Adipocyte (in vitro differentiated cells): ENCODE data around the gene ICAM4.

Source experiments
- DNase-seq: peaks from one replicate; pipeline ENCODE4 v3.0.0-alpha.2; 2015; ENCODE audit warnings: low read depth
- H3K27me3 ChIP-seq: replicated peaks from 2 replicates; pipeline ENCODE4 v1.7.0; 2013; ENCODE audit warnings: mild to moderate bottlenecking, low read length, moderate library complexity; ENCODE audit not compliant: control insufficient read depth, insufficient read depth
- H3K36me3 ChIP-seq: 2 replicates; pipeline ENCODE4 v1.7.0; 2013; ENCODE audit warnings: low read length, mild to moderate bottlenecking, moderate library complexity; ENCODE audit not compliant: control insufficient read depth, insufficient read depth, severe bottlenecking
- H3K4me1 ChIP-seq: 2 replicates; pipeline ENCODE4 v1.7.0; 2013; ENCODE audit warnings: mild to moderate bottlenecking, low read length, moderate library complexity; ENCODE audit not compliant: control insufficient read depth, insufficient read depth
- H3K4me3 ChIP-seq: 2 replicates; pipeline ENCODE4 v1.7.0; 2013; ENCODE audit warnings: mild to moderate bottlenecking, low read length, moderate library complexity
- H3K9ac ChIP-seq: 2 replicates; pipeline ENCODE4 v1.7.0; 2013; ENCODE audit warnings: mild to moderate bottlenecking, low read length, moderate library complexity
- H3K9me3 ChIP-seq: 2 replicates; pipeline ENCODE4 v1.7.0; 2013; ENCODE audit warnings: mild to moderate bottlenecking, low read length, moderate library complexity; ENCODE audit not compliant: control insufficient read depth

ICAM4 gene

GRCh38 chr19:10293637-10294367 lies 7.0 kb downstream of the ICAM4 start:
- DNase-seq, result no peak
- H3K9me3 ChIP-seq, result no peaks in the 10 kb centered on the region
- no peaks in the 10 kb centered on the region for H3K36me3 ChIP-seq
- peaks cover 24% of the 10 kb centered on the region for H3K4me1 ChIP-seq
- no peak overlapping the region for H3K4me3 ChIP-seq
- no peak overlapping the region for H3K9ac ChIP-seq
- peaks cover 66% of the 10 kb centered on the region for H3K27me3 ChIP-seq

- peaks cover 22% of the 10 kb centered on the region for H3K4me1 ChIP-seq
- peaks cover 61% of the 10 kb centered on the region for H3K27me3 ChIP-seq
- no peak overlapping the region for H3K4me3 ChIP-seq
- H3K36me3 ChIP-seq, result no peaks in the 10 kb centered on the region
- DNase-seq, result no peak
- H3K9ac ChIP-seq, result no peak overlapping the region
- no peaks in the 10 kb centered on the region for H3K9me3 ChIP-seq
Observed at GRCh38 chr19:10294368-10294697, 7.6 kb downstream of the ICAM4 start.

- H3K27me3 ChIP-seq, result peaks cover 60% of the 10 kb centered on the region
- H3K9me3 ChIP-seq, result no peaks in the 10 kb centered on the region
- no peak overlapping the region for H3K9ac ChIP-seq
- no peaks in the 10 kb centered on the region for H3K36me3 ChIP-seq
- no peak overlapping the region for H3K4me3 ChIP-seq
- DNase-seq, result no peak
- peaks cover 22% of the 10 kb centered on the region for H3K4me1 ChIP-seq
Observed at GRCh38 chr19:10295305-10295846, 8.6 kb downstream of the ICAM4 start.

GRCh38 chr19:10295847-10296591 lies 9.3 kb downstream of the ICAM4 start:
- H3K9me3 ChIP-seq, result no peaks in the 10 kb centered on the region
- peaks cover 53% of the 10 kb centered on the region for H3K27me3 ChIP-seq
- H3K36me3 ChIP-seq, result no peaks in the 10 kb centered on the region
- no peak overlapping the region for H3K4me3 ChIP-seq
- H3K9ac ChIP-seq, result no peak overlapping the region
- DNase-seq, result no peak
- peaks cover 16% of the 10 kb centered on the region for H3K4me1 ChIP-seq

- DNase-seq, result no peak
- no peaks in the 10 kb centered on the region for H3K36me3 ChIP-seq
- H3K27me3 ChIP-seq, result peaks cover 24% of the 10 kb centered on the region
Observed at GRCh38 chr19:10299545-10300458, 13.0 kb downstream of the ICAM4 start.

GRCh38 chr19:10305139-10305806 lies 18.5 kb downstream of the ICAM4 start:
- H3K27me3 ChIP-seq, result peaks cover 3% of the 10 kb centered on the region
- no peaks in the 10 kb centered on the region for H3K9me3 ChIP-seq
- peak; percentile 47 for DNase-seq
- no peaks in the 10 kb centered on the region for H3K4me1 ChIP-seq
- no peak overlapping the region for H3K9ac ChIP-seq
- peaks cover 4% of the 10 kb centered on the region for H3K36me3 ChIP-seq
- no peak overlapping the region for H3K4me3 ChIP-seq

More at GRCh38 chr19:10299545-10300458, 13.0 kb downstream of the ICAM4 start:
- Histone ChIP-seq H3K4me3 (no peak overlapping the region), H3K4me1 (peaks cover 5% of the 10 kb centered on the region), H3K9me3 (no peaks in the 10 kb centered on the region), H3K9ac (no peak overlapping the region)

GRCh38 chr19:10306327-10306726 lies 19.6 kb downstream of the ICAM4 start:
- no peak for DNase-seq
- Histone ChIP-seq H3K27me3 (peaks cover under 1% of the 10 kb centered on the region), H3K4me3 (no peak overlapping the region), H3K36me3 (peaks cover 5% of the 10 kb centered on the region), H3K9me3 (no peaks in the 10 kb centered on the region), H3K9ac (no peak overlapping the region), H3K4me1 (no peaks in the 10 kb centered on the region)

GRCh38 chr19:10309423-10309822 lies 22.7 kb downstream of the ICAM4 start, which contains the start of gene ZGLP1:
ZGLP1 (minus strand) TSS chr19:10309815.
- H3K36me3 ChIP-seq, result peaks cover 5% of the 10 kb centered on the region
- no peak within 1 kb of the TSS for H3K9ac ChIP-seq
- DNase-seq, result no peak
- no peaks in the 10 kb centered on the region for H3K4me1 ChIP-seq
- H3K4me3 ChIP-seq, result no peak within 1 kb of the TSS
- H3K9me3 ChIP-seq, result no peaks in the 10 kb centered on the region
- no peaks in the 10 kb centered on the region for H3K27me3 ChIP-seq

- peak; percentile 93 for DNase-seq
Observed at GRCh38 chr19:10315335-10316214, 28.8 kb downstream of the ICAM4 start, which contains the start of gene FDX2. FDX2 (minus strand) TSS chr19:10316015; CDS start chr19:10315996, 19 bp downstream.

More at GRCh38 chr19:10315335-10316214, 28.8 kb downstream of the ICAM4 start, which contains the start of gene FDX2:
- Histone ChIP-seq H3K36me3 (peaks cover 22% of the 10 kb centered on the region), H3K4me3 (peak within 1 kb of the TSS; percentile 93), H3K4me1 (no peaks in the 10 kb centered on the region), H3K9ac (peak within 1 kb of the TSS; percentile 88), H3K9me3 (no peaks in the 10 kb centered on the region), H3K27me3 (no peaks in the 10 kb centered on the region)
